Measurements from ENCODE around the gene SPAG16. TPM values are rescaled to one million over a fixed set of nuclear protein-coding genes. Genes with fewer than 3 reads are reported as not detected.

Gene SPAG16
- polyA plus RNA-seq, 1 donor: 15.4 TPM

DNA sequence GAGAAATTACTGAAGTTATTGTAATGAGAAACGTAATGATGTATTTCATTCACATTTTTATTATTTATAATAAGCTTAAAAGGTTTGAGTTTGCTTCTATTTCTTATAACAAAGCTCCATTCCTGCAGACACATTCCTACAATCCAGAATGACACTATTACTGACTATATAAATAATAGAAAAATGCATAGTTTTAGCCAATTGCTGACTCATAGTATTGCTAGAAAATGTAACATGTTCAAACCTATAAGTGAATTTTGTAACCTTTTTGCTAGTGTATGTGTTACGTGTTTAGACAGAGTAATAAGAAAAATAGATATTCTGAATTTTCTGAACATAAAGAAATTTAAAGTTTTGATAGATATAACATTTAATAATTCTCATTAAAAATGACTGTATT is 1117.3 kb downstream of the SPAG16 start:
- DNase-seq: no peak

GRCh38 chr2:214410128-214410775 is 1126.0 kb downstream of the SPAG16 start:
- no peak for DNase-seq

DNA sequence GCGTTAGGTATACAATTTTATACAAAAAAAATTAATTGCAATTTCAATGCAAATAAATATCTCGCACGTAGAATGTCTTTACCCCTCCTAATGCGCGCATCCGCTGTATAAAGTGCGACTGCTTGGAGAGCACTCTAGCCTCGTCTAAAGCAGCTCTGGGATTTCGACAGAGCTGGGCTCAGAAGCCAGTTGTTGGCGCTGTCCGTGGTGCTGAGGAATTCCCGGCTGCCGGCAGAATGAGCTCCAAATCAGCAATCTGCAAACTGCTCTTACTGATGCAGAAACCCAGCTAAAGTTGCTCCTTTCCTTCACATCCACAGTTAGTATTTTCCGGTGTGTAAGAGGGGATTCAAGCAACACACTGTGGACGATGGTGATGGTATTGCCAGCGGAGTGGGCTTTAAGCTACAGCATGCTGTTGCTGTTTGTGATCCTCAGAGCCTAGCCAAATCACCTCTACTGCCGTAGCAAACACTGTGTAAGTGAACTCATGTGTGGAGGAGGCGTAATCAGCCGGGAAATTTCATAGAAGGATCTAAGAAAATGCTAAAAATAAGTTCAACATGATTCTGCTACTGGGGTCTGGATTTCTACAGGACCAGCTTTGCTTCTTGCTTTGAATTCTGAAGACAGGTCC is 1126.8 kb downstream of the SPAG16 start, which contains the start of gene VWC2L:
Gene VWC2L, plus strand, starts transcription at position 137 of the 637 bp plus-strand sequence. CDS start 3,140 bp downstream, outside the sequence.
- peak; percentile 81 for DNase-seq

- no peak for DNase-seq
Measured at GRCh38 chr2:214412679-214413078, 1128.4 kb downstream of the SPAG16 start.

GRCh38 chr2:214436470-214436869 is 1152.2 kb downstream of the SPAG16 start:
- DNase-seq: no peak

GRCh38 chr2:214450118-214450894 is 1166.0 kb downstream of the SPAG16 start:
- DNase-seq: no peak

DNA sequence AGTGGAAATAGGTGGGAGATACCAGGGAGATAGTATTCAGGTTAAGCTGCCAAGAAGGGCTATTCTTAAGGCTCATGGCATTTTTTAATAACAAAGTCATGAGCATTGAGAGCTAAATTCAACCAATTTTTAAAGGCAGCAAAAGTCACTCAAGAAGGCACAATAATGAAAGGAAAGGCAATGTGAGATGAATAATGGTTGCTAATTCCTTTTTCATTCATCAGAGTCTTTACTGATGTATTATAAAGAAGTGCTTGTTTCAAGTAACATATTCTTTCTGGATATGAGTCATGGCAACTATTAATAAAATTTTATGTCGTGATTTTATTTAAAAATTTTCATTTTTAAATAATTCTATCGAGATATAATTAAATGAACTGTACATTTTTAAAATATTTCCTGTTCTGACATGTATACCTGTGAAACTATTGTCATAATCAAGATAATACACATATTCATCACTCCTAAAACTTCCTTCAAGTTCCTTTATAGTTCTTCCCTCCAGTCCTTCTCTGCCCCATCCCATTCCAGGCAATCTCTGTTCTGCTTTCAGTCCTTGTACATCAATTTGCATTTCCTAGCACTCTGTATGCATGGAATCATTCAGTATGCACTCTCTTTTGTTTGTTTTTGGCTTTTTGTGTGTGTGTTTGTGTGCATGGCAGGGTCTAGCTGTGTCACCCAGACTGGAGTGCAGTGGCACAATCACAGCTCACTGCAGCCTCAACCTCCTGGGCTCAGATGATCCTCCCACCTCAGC is 1167.4 kb downstream of the SPAG16 start:
- no peak for DNase-seq

Other genes starting within 250 kb of the SPAG16 start
- gene IKZF2, start 132.9 kb upstream of the SPAG16 start, polyA plus RNA-seq (ENCODE audit: insufficient read length): 4.2 TPM